SK-N-SH (cell line): ENCODE data around the gene HGS. TPM values are rescaled to one million over a fixed set of nuclear protein-coding genes. Genes with fewer than 3 reads are reported as not detected.
"Not testable (repeated sequence)": the region's sequence is repeated elsewhere in the genome, so short reads cannot be mapped to it uniquely, and the experiment has no call there.

Source experiments
- CTCF ChIA-PET: fragments of 300-600, 350-600 bp; formaldehyde crosslinking; extraction: SDS; loops from one replicate; lab custom pipeline; 2021; lab: Yijun Ruan, JAX
- POLR2A ChIA-PET: fragments of 350-600 bp; sonication (Branson Sonifier 250); formaldehyde crosslinking; extraction: SDS; loops from one replicate; lab custom pipeline; 2020; ENCODE audit warnings: antibody characterized with exemption, inconsistent platforms; lab: Yijun Ruan, JAX
- DNase-seq: peaks from one replicate; pipeline ENCODE4 v3.0.0; 2012
- H2AFZ ChIP-seq: fragments of 200-600 bp; sonication (generic); 2 replicates; pipeline ENCODE4 v1.8.1; 2016; ENCODE audit warnings: antibody characterized with exemption, mild to moderate bottlenecking, low read depth
- H3F3A ChIP-seq: fragments of 200-600 bp; sonication (generic); replicated peaks from 2 replicates; pipeline ENCODE3; 2016; ENCODE audit warnings: antibody characterized with exemption, mild to moderate bottlenecking; ENCODE audit not compliant: insufficient read depth
- H3K27ac ChIP-seq, 2 experiments: fragments of 200-500 bp in 1 of 2; fragments of 200-600 bp in 1 of 2; sonication (Bioruptor generic) in 1 of 2; sonication (generic), shearing (Covaris generic) in 1 of 2; 2 replicates each; pipeline versions ENCODE4 v1.5.1 to v1.6.1; 2014 to 2016; ENCODE audit warnings: low read depth in 2 of 2, inconsistent platforms in 1 of 2, low read length in 1 of 2, mild to moderate bottlenecking in 1 of 2, mixed read lengths in 1 of 2
- H3K27me3 ChIP-seq: fragments of 200-600 bp; sonication (generic), shearing (Covaris generic); 2 replicates; pipeline ENCODE4 v1.6.1; 2016; ENCODE audit warnings: mixed run types; ENCODE audit not compliant: insufficient read depth
- H3K36me3 ChIP-seq, 2 experiments: fragments of 200-500 bp in 1 of 2; fragments of 200-600 bp in 1 of 2; sonication (Bioruptor generic) in 1 of 2; sonication (generic) in 1 of 2; replicated peaks in 1 of 2; 2 replicates each; pipeline versions ENCODE3 to v1.5.1; 2014 to 2016; ENCODE audit warnings: low read length in 1 of 2, mild to moderate bottlenecking in 1 of 2; ENCODE audit not compliant: insufficient read depth in 2 of 2, control insufficient read depth in 1 of 2
- H3K4me1 ChIP-seq, 2 experiments: fragments of 200-500 bp in 1 of 2; fragments of 200-600 bp in 1 of 2; sonication (Bioruptor generic) in 1 of 2; sonication (generic), shearing (Covaris generic) in 1 of 2; 2 replicates each; pipeline versions ENCODE4 v1.5.1 to v1.6.1; 2014 to 2016; ENCODE audit warnings: low read depth in 1 of 2, low read length in 1 of 2, mixed run types in 1 of 2; ENCODE audit not compliant: insufficient read depth in 2 of 2, control insufficient read depth in 1 of 2
- H3K4me2 ChIP-seq: fragments of 200-600 bp; sonication (generic), shearing (Covaris generic); 2 replicates; pipeline ENCODE4 v1.6.1; 2017; ENCODE audit warnings: mixed run types
- H3K4me3 ChIP-seq, 2 experiments: fragments of 200-500 bp in 1 of 2; fragments of 200-600 bp in 1 of 2; sonication (Bioruptor generic) in 1 of 2; sonication (generic), shearing (Covaris generic) in 1 of 2; 2 replicates each; pipeline versions ENCODE4 v1.5.1 to v1.8.1; 2014 to 2016; ENCODE audit warnings: low read depth in 2 of 2, inconsistent platforms in 1 of 2, low read length in 1 of 2, mild to moderate bottlenecking in 1 of 2, mixed read lengths in 1 of 2, moderate library complexity in 1 of 2
- H3K79me2 ChIP-seq: fragments of 200-600 bp; sonication (generic); 2 replicates; pipeline ENCODE4 v1.8.1; 2017; ENCODE audit warnings: mild to moderate bottlenecking; ENCODE audit not compliant: insufficient read depth
- H3K9ac ChIP-seq: fragments of 200-600 bp; sonication (generic); 2 replicates; pipeline ENCODE4 v1.6.1; 2017; ENCODE audit warnings: mixed run types
- H3K9me2 ChIP-seq: fragments of 200-600 bp; sonication (generic); 2 replicates; pipeline ENCODE4 v1.6.1; 2017; ENCODE audit warnings: mixed run types
- H3K9me3 ChIP-seq: fragments of 200-600 bp; sonication (generic); 2 replicates; pipeline ENCODE4 v1.6.1; 2017; ENCODE audit warnings: mixed run types, mild to moderate bottlenecking, moderate library complexity
- H4K20me1 ChIP-seq: fragments of 200-600 bp; sonication (generic); 2 replicates; pipeline ENCODE4 v1.6.1; 2017; ENCODE audit warnings: mild to moderate bottlenecking, mixed run types; ENCODE audit not compliant: insufficient read depth
- CHD2 ChIP-seq: fragments of 150-350 bp; IDR thresholded peaks from 2 replicates; pipeline ENCODE4 v1.6.1; 2018; ENCODE audit warnings: low read length; ENCODE audit not compliant: partially characterized antibody
- CTCF ChIP-seq: fragments of 200-600 bp; sonication (generic); IDR thresholded peaks from 2 replicates; pipeline ENCODE4 v1.6.1; 2017; ENCODE audit warnings: antibody characterized with exemption, mild to moderate bottlenecking, moderate library complexity
- GATA2 ChIP-seq: sonication (generic); formaldehyde crosslinking; IDR thresholded peaks from 2 replicates; pipeline ENCODE4 v1.5.0; 2020; ENCODE audit warnings: mild to moderate bottlenecking, missing genetic modification reagents
- IRF3 ChIP-seq: fragments of 150-350 bp; IDR thresholded peaks from 2 replicates; pipeline ENCODE4 v1.6.1; 2016; ENCODE audit warnings: mild to moderate bottlenecking, low read depth, low read length
- PBX3 ChIP-seq: IDR thresholded peaks from 2 replicates; pipeline ENCODE4; 2012
- RAD21 ChIP-seq: IDR thresholded peaks from 2 replicates; pipeline ENCODE4 v1.6.1; 2012; ENCODE audit warnings: mild to moderate bottlenecking, low read length
- RFX5 ChIP-seq: IDR thresholded peaks from 2 replicates; pipeline ENCODE4 v1.6.1; 2012; ENCODE audit warnings: mild to moderate bottlenecking, improper control_type of control experiment, low read length
- SIN3A ChIP-seq: IDR thresholded peaks from 2 replicates; pipeline ENCODE4 v1.6.1; 2012; ENCODE audit warnings: low read depth, mild to moderate bottlenecking, low read length, moderate library complexity, borderline replicate concordance
- USF1 ChIP-seq: IDR thresholded peaks from 2 replicates; pipeline ENCODE4 v1.4.0; 2012; ENCODE audit warnings: low read depth, borderline replicate concordance
- WGBS: methylation state at CpG from one replicate; pipeline ENCODE4 v1.1.6; 2017; ENCODE audit warnings: low lambda C conversion rate; 5-methylcytosine and 5-hydroxymethylcytosine counted together
- polyA plus RNA-seq, 3 experiments: library from polyadenylated mRNA; depleted of rRNA; stranded (reverse); fragments of >200 nt; gene quantifications; 2 replicates each; pipeline ENCODE4 v1.2.3, GENCODE V29; 2012

Gene HGS
- polyA plus RNA-seq, 1 of the 3 experiments (the other 2 are of a cell fraction) = 192 TPM

GRCh38 chr17:81673561-81674258, 10.1 kb upstream of the HGS start:
- CTCF ChIA-PET = interaction anchor here (1.7 kb wide), 1 partner anchor 72 kb away, joined by 4 read pairs; no protein-coding TSS in a partner anchor

GRCh38 chr17:81675515-81676221, 8.1 kb upstream of the HGS start:
- H3K9me3 ChIP-seq, H2AFZ ChIP-seq, H3K4me1 ChIP-seq, H3K9me2 ChIP-seq, H3K27me3 ChIP-seq, H3K9ac ChIP-seq, DNase-seq, H3K4me2 ChIP-seq: not testable (repeated sequence)
- H3K36me3 ChIP-seq = peaks cover 17 to 46% of the 10 kb centered on the region in 2 experiments
- WGBS = 47% methylated on average over 18 of the region's 18 CpGs
- POLR2A ChIA-PET = interaction anchor here (0.8 to 1.4 kb wide), 4 partner anchors 8 to 46 kb away, joined by 3 to 6 read pairs (median 4); partner anchors contain the start of genes ARL16, CCDC137, HGS and OXLD1
- TF ChIP-seq CTCF = peak; percentile 77
- peak; percentile 41; the same call in 1 of the 2 replicates for TF ChIP-seq RAD21
- TF ChIP-seq, all 33 proteins: peak for 2; not testable (repeated sequence) for 31
- CTCF ChIA-PET = interaction anchor here (0.6 to 2.5 kb wide), 17 partner anchors 10 to 225 kb away, joined by 3 to 17 read pairs (median 4); partner anchors contain the start of genes CCDC137, MRPL12, OXLD1 and PDE6G
- H3K4me3 ChIP-seq, H3K27ac ChIP-seq, H4K20me1 ChIP-seq: not testable (repeated sequence)
- H3F3A ChIP-seq = peaks cover 30% of the 10 kb centered on the region
- peaks cover 40% of the 10 kb centered on the region; the same call in 1 of the 2 replicates for H3K79me2 ChIP-seq

More at GRCh38 chr17:81673561-81674258, 10.1 kb upstream of the HGS start:
- H3K4me2 ChIP-seq = no peak overlapping the region
- no peak overlapping the region for H2AFZ ChIP-seq
- H3K9ac ChIP-seq = no peak overlapping the region
- H3K36me3 ChIP-seq = peaks cover 32 to 50% of the 10 kb centered on the region in 2 experiments
- H3K27ac ChIP-seq = no peak overlapping the region
- H3K79me2 ChIP-seq = peaks cover 41% of the 10 kb centered on the region
- DNase-seq = peak; percentile 28
- no peaks in the 10 kb centered on the region; a peak in 1 of 4 replicates for H3K4me1 ChIP-seq
- TF ChIP-seq GATA2 (no peak), IRF3 (no peak), CHD2 (no peak), RFX5 (no peak), PBX3 (no peak), SIN3A (no peak), USF1 (no peak)
- H3K9me3 ChIP-seq = no peaks in the 10 kb centered on the region
- POLR2A ChIA-PET = no interaction called here
- 85% methylated on average over 14 of the region's 18 CpGs for WGBS
- no peak overlapping the region for H3K4me3 ChIP-seq
- H3K9me2 ChIP-seq = no peaks in the 10 kb centered on the region
- no peaks in the 10 kb centered on the region for H3K27me3 ChIP-seq
- H4K20me1 ChIP-seq = peaks cover 5% of the 10 kb centered on the region; the same call in 1 of the 2 replicates
- H3F3A ChIP-seq = peaks cover 30% of the 10 kb centered on the region
